GM19035 (cell line): ENCODE data around the gene KNDC1.
"Not testable (repeated sequence)": the region's sequence is repeated elsewhere in the genome, so short reads cannot be mapped to it uniquely, and the experiment has no call there.

ENCODE experiments used
- ATAC-seq: cut with Tn5 transposase; IDR thresholded peaks from one replicate; pipeline ENCODE4 v1.9.1; 2021; ENCODE audit not compliant: unreplicated experiment

Gene KNDC1

DNA sequence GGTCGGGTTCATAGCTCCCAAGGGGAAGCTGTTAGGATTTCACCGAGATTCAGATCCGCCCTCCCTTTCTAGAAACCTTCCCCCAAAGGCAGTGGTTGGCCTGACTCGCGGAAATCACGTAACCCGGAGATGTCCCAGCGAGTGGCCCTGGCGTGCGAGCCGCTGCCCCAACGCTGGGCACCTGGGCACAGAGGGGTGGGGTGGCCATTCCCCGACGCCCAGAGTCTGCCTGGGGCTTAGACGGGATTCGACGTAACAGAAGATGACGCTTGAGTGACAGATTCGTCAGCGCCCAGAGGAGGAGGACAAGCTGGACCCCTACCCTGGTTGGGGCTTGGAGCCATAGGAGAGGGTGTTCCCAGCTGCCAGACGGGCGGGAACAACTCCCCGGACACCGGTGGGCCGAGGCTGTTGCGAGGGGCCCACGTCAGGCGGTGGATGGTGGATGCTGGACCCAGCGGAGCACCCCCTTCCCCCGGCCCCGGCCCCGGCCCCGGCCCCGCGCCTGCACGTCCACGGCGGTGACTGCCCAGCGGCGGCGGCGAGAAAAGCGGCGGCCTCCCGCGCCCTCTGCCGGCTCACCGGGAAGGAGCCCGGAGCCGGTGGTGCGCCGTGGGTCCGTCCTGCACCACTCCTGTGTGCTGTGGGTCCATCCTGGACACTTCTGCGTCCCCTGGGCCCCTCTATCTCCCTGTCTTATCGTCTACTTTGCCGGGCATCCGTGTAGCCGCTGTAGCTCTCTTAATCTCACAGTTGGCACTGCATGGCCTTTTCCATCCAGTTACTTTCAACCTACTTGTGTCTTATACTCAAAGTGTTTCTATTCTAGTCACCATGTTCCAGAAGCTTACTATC is 35.4 kb upstream of the KNDC1 start:
- no peak for ATAC-seq

DNA sequence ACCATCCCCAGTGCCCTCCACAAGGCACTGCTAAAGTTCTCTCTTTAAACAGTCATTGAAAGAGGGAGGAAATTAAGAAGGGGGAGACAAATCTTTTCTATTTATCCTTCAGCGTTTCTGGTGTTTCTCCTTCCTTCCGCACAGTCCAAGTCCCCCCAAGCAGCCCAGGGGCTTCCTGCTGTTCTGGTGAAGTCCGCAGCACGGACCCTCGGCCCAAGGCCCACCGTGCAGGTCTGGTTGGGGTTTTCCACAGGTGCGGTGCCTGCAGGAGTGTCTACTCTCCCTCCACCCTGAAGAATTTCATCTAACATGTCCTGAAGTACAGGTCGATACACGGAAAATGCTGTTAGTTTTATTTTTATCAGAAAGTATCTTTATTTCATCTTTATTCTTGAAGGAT is 34.1 kb upstream of the KNDC1 start:
- ATAC-seq: no peak

DNA sequence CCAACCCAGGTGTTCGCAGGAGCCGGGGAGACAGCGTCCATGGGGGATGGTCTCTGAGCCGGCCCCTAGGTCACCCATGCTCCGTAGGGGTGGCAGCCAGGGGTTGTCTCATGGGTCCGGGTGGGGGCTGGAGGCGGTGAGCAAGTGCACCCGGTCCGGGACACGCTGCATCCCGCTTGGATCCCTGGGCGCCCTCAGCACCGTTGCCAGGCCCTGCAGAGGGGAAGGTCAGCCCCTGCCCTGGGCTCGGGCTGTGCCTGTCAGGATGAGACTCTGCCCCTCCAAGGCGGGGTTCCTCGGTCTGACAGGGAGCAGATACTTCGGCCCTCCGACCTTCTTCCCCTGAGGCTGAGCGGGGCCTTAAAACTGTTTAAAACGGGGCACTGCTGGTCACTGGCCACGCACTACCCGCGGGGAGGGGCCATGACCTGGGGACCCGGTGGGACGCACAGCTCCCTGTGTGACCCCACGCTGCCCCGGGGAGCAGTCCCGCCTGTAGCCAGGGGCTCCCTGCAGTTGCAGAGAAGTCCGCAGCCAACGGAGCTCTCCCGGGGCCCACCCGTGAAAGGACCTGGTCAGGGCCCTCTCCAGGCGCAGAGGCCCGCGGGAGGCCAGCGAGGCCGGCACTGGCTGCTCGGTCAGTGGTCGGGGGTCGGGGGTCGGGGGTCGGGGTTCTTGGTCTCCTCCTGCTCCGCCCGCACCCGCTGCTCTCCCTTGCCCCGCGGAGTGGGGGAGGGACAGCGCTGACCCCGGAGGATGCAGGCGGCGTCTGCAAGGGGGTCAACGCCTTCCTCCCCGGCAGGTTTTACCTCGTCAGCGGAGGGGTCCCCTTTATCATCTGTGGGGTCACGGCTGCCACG is 33.4 kb upstream of the KNDC1 start:
- no peak for ATAC-seq

GRCh38 chr10:133127291-133128125 is 32.5 kb upstream of the KNDC1 start:
- ATAC-seq: no peak

DNA sequence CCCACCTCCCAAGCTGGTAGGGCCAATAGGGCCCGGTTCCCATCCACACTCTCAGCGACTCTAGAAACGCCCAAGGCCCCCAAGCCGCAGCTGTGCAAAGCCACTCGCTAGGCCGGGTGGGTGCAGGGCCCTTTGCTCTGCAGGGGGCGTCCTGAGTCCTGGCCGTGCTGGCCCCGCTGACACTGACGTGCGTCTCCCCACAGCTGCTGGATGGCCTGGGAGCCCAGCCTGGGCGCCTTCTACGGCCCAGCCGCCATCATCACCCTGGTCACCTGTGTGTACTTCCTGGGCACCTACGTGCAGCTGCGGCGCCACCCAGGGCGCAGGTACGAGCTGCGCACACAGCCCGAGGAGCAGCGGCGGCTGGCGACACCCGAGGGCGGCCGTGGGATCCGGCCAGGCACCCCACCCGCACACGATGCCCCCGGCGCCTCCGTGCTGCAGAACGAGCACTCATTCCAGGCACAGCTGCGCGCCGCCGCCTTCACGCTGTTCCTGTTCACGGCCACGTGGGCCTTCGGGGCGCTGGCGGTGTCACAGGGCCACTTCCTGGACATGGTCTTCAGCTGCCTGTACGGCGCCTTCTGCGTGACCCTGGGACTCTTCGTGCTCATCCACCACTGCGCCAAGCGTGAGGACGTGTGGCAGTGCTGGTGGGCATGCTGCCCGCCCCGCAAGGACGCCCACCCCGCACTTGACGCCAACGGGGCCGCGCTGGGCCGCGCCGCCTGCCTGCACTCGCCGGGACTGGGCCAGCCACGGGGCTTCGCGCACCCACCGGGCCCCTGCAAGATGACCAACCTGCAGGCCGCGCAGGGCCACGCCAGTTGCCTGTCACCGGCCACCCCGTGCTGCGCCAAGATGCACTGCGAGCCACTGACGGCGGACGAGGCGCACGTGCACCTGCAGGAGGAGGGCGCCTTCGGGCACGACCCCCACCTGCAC is 31.6 kb upstream of the KNDC1 start:
- no peak for ATAC-seq

DNA sequence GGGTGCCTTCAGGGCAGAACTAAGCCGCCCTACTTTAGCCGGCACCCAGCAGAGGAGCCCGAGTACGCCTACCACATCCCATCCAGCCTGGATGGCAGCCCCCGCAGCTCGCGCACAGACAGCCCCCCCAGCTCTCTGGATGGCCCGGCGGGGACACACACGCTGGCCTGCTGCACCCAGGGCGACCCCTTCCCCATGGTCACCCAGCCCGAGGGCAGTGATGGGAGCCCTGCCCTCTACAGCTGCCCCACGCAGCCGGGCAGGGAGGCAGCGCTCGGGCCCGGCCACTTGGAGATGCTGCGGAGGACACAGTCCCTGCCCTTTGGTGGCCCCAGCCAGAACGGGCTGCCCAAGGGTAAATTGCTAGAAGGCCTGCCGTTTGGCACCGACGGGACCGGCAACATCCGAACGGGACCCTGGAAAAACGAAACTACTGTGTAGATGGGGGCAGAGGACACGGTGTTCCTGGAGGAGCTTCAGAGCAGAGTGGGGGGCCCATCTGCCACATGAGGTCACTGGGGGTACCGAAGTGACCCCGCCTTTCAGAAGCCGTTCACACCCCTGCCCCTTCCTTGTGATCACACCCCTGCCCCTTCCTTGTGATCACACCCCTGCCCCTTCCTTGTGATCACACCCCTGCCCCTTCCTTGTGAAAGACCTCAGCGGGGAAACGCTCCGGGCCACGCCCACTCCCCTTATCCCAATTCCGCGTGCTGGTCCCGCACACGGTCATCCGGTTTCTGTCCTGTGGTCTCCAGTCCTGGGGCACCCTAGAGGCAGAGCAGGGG is 30.8 kb upstream of the KNDC1 start:
- no peak for ATAC-seq

DNA sequence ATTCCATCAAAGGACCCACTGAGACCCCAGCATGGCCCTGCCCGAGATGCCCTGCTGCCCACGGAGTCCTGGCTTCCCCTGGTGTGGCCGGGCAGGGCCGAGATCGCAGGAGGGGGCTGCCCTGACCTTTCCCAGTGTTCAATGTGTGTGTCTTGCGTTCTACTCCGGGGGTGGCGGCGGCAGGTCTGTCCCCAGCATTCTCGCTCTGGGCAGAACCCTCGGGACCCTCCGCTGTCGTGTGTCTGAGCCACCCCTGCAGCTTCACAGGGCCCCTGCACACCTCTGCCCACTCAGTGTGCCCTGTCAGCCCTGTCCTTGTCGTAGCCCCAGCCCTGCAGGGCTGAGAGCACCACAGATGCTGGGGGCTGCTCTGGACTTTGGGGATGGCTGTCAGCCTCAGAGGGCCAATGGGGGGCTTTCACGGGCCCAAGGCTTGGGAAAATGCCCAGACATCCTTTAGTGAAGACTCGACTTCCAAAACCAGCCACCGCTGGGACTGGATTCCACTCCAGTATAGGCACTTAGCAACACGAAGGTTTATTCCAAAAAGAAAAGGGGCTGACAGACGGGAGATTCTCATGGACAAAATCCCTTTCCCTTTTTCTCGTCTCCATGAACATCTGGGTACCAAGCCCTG is 30.0 kb upstream of the KNDC1 start:
- no peak for ATAC-seq

DNA sequence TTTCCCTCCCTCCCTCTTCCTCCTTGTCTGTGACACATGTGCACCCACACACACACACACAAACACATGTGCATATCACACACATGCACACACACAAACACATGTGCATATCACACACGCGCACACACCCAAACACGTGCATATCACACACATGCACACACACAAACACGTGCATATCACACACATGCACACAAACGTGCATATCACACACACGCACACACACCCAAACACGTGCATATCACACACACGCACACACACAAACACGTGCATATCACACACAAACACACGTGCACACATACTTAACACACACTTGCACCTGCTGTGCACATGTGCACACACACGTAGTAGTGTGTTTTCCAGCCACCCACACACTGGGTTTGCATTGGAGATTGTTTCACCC is 29.4 kb upstream of the KNDC1 start:
- ATAC-seq: no peak

- ATAC-seq: no peak
Observed at GRCh38 chr10:133131053-133131452, 29.0 kb upstream of the KNDC1 start.

- no peak for ATAC-seq
Observed at GRCh38 chr10:133131734-133132472, 28.1 kb upstream of the KNDC1 start.

- ATAC-seq: no peak
Observed at GRCh38 chr10:133132473-133133291, 27.3 kb upstream of the KNDC1 start.

GRCh38 chr10:133133471-133134231 is 26.4 kb upstream of the KNDC1 start:
- ATAC-seq: no peak

GRCh38 chr10:133134411-133135115 is 25.5 kb upstream of the KNDC1 start:
- ATAC-seq: no peak

DNA sequence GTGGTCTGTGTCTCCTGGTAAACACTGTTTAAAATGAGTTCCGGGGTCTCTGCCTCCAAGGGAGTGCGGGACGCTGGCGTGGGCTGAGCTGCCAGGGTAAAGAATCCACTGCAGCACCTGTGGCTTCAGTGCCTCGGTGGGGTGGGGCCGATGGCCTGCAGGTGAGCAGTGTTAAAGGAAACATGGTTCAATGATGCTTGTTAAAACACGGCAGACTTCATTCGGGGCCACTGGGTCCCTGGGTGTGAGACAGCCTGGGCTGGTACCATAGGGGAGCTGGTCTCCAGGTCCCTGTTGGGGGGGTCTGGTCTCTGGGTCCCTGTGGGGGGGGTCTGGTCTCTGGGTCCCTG is 24.9 kb upstream of the KNDC1 start:
- no peak for ATAC-seq

DNA sequence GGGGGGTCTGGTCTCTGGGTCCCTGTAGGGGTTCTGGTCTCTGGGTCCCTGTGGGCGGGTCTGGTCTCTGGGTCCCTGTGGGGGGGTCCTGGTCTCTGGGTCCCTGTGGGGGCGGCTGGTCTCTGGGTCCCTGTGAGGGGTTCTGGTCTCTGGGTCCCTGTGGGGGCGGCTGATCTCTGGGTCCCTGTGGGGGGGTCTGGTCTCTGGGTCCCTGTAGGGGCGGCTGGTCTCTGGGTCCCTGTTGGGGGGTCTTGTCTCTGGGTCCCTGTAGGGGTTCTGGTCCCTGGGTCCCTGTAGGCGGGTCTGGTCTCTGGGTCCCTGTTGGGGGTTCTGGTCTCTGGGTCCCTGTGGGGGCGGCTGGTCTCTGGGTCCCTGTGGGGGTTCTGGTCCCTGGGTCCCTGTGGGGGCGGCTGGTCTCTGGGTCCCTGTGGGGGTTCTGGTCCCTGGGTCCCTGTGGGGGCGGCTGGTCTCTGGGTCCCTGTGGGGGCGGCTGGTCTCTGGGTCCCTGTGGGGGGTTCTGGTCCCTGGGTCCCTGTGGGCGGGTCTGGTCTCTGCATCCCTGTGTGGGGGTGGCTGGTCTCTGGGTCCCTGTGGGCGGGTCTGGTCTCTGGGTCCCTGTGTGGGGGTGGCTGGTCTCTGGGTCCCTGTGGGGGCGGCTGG is 22.4 kb upstream of the KNDC1 start:
- not testable (repeated sequence) for ATAC-seq
